Nephron (organoid): ENCODE data around the gene ZNF235.

Experiments used
- H3K27ac Mint-ChIP-seq, 3 experiments: 2 replicates each; pipeline ENCODE4 v1.8.0; 2020; ENCODE audit warnings: mixed read lengths in 3 of 3, mild to moderate bottlenecking in 2 of 3, moderate library complexity in 1 of 3
- H3K27me3 Mint-ChIP-seq: 2 replicates; pipeline ENCODE4 v1.8.0; 2021; ENCODE audit warnings: low read depth, mild to moderate bottlenecking, moderate library complexity, mixed read lengths
- H3K36me3 Mint-ChIP-seq: 2 replicates; pipeline ENCODE4 v1.8.0; 2020; ENCODE audit warnings: low read depth, mixed read lengths
- H3K4me1 Mint-ChIP-seq: 2 replicates; pipeline ENCODE4 v1.8.0; 2020; ENCODE audit warnings: mixed read lengths
- H3K4me3 Mint-ChIP-seq, 3 experiments: 2 replicates each; pipeline ENCODE4 v1.8.0; 2020; ENCODE audit warnings: mild to moderate bottlenecking in 3 of 3, mixed read lengths in 3 of 3, moderate library complexity in 2 of 3
- H3K9me3 Mint-ChIP-seq: 2 replicates; pipeline ENCODE4 v1.8.0; 2020; ENCODE audit warnings: mixed read lengths
- CTCF ChIP-seq, 3 experiments: fragments of 200-600 bp; sonication (generic); IDR thresholded peaks; one replicate each; pipeline ENCODE4 v1.5.0; 2021; ENCODE audit warnings: antibody characterized with exemption in 3 of 3; ENCODE audit not compliant: unreplicated experiment in 3 of 3

Gene ZNF235

DNA sequence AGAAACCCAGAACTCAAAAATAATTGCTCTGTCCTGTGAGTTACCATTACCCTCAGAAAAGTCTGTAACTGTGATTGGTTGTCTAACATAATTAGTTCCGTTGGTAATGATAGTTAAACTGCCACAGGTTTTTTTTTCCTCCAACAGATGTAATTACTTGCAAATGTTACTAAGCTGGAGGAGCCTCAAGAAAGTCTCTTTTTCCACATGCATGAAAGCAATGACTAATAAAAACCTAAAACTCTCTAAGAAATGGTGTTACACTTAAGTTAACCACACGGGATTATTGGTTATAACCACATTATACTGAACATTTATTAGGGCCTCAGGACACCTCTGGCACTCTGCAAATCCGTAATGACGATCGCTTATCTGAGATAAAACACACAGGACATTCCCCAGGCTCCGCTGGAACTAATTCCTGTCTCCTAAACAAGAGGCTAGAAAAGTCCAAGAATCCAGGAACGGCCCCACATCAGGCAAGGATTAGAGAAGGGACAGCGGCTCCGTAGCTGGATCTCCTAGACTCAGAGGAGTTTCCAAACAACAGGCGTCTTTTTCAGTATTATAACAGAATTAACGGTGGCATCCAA, 753 bp downstream of the ZNF235 start:
- Mint-ChIP-seq H3K4me1 (peaks cover 18% of the 10 kb centered on the region), H3K27me3 (no peaks in the 10 kb centered on the region), H3K27ac (peak overlapping the region; percentile 89 to 96 (median 91)), H3K4me3 (peak overlapping the region; percentile 95 to 99 (median 98)), H3K9me3 (peaks cover 27% of the 10 kb centered on the region), H3K36me3 (peaks cover 38% of the 10 kb centered on the region)
- TF ChIP-seq CTCF (IDR thresholded peaks at IDR 0.05; ENCODE audit: unreplicated experiment in 3 of 3) = no peak

GRCh38 chr19:44303320-44303719, 1.5 kb downstream of the ZNF235 start:
- TF ChIP-seq CTCF (IDR thresholded peaks at IDR 0.05; ENCODE audit: unreplicated experiment in 3 of 3) = no peak
- Mint-ChIP-seq H3K4me3 (peak overlapping the region; percentile 95 to 99 (median 98)), H3K4me1 (peaks cover 18% of the 10 kb centered on the region), H3K9me3 (peaks cover 21% of the 10 kb centered on the region), H3K27me3 (no peaks in the 10 kb centered on the region), H3K36me3 (peaks cover 41% of the 10 kb centered on the region), H3K27ac (peak overlapping the region; percentile 89 to 96 (median 91))

DNA sequence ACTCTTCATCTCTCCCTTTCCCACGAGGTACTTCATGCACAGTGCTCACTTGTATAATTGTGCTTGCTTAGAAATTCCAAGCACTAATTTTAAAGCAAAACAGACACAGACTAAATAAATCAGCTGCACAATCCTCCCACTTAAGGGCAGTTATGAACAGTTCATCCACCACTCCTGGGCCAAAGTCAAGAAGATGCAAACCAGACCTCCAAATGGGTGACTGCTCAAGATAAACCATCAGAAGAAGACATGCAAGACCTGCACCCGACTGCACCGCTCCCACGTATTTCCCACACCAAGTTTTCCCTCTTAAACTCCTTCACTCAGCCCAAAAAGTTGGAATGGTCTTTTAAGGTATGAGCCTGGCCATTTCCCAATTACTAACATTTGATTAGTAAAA, 19.9 kb downstream of the ZNF235 start:
- H3K4me3 Mint-ChIP-seq = no peak overlapping the region
- peaks cover 82% of the 10 kb centered on the region for H3K36me3 Mint-ChIP-seq
- H3K27ac Mint-ChIP-seq = peak overlapping the region in 1 of 3 experiments; percentile 36
- peaks cover 55% of the 10 kb centered on the region for H3K9me3 Mint-ChIP-seq
- H3K27me3 Mint-ChIP-seq = peaks cover 3% of the 10 kb centered on the region
- TF ChIP-seq CTCF (IDR thresholded peaks at IDR 0.05; ENCODE audit: unreplicated experiment in 3 of 3) = no peak
- H3K4me1 Mint-ChIP-seq = no peaks in the 10 kb centered on the region

- no peak for TF ChIP-seq CTCF (IDR thresholded peaks at IDR 0.05; ENCODE audit: unreplicated experiment in 3 of 3)
- Mint-ChIP-seq H3K4me3 (no peak overlapping the region), H3K9me3 (peaks cover 48% of the 10 kb centered on the region), H3K36me3 (peaks cover 77% of the 10 kb centered on the region), H3K27ac (no peak overlapping the region), H3K27me3 (peaks cover 3% of the 10 kb centered on the region), H3K4me1 (no peaks in the 10 kb centered on the region)
Observed at GRCh38 chr19:44282846-44283245, 22.0 kb downstream of the ZNF235 start.

DNA sequence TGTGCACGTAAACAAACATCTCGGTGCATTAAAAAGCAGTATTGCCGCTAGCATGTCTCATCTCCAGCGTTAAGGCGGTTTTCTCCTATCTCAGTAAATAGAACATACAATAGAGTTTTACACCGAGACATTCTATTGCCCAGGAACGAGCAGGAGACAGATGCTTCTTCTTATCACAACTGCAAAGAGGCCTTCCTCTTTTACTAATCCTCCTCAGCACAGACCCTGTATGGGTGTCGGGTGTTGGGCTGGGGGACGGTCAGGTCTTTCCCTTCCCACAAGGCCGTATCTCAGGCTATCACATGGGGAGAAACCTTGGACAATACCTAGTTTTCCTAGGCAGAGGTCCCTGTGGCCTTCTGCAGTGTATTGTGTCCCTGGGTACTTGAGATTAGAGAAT, 23.9 kb downstream of the ZNF235 start:
- no peak for TF ChIP-seq CTCF (IDR thresholded peaks at IDR 0.05; ENCODE audit: unreplicated experiment in 3 of 3)
- Mint-ChIP-seq H3K4me3 (no peak overlapping the region), H3K4me1 (no peaks in the 10 kb centered on the region), H3K27ac (no peak overlapping the region), H3K9me3 (peaks cover 50% of the 10 kb centered on the region), H3K27me3 (no peaks in the 10 kb centered on the region), H3K36me3 (peaks cover 73% of the 10 kb centered on the region)

DNA sequence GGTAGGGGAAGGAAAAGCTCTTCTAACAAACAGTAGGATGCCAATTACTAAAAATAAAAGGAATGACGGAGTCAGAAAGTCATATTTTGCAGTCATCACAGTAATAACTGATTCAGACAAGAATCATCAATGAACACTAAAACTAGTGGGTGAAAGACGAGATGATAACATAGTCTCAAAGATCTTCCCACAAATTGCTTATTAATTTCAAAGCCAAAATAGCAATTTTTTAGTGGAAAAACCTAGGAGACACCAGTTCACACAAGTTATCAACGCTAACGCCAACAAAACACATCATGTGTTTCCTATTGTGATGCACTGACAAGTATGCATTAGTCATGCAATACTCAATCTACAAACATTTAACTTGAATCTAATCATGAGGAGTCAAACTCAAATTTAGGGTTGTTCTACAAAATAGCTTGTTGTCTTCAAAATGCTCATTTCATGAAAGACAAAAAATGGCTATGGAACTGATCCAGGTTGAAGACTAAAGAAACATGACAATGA, 26.6 kb downstream of the ZNF235 start:
- Mint-ChIP-seq H3K36me3 (peaks cover 77% of the 10 kb centered on the region), H3K4me3 (no peak overlapping the region), H3K27me3 (no peaks in the 10 kb centered on the region), H3K9me3 (peaks cover 59% of the 10 kb centered on the region), H3K4me1 (no peaks in the 10 kb centered on the region), H3K27ac (no peak overlapping the region)
- TF ChIP-seq CTCF (IDR thresholded peaks at IDR 0.05; ENCODE audit: unreplicated experiment in 3 of 3) = no peak
